ENCODE data around the gene EHHADH.

GRCh38 chr3:185188816-185189215 is 65.0 kb downstream of the EHHADH start:
- no peak for TF ChIP-seq POLR2A (IDR thresholded peaks at IDR 0.05)
- no peak for TF ChIP-seq CTCF (IDR thresholded peaks at IDR 0.05 in 4 of 5, conservative IDR thresholded peaks at IDR 0.05 in 1 of 5)
